ENCODE measurements around the gene C2.
"Not testable (repeated sequence)": the region's sequence is repeated elsewhere in the genome, so short reads cannot be mapped to it uniquely, and the experiment has no call there.

Gene C2

GRCh38 chr6:31927863-31928671, 550 bp downstream of the C2 start:
- no peak for DNase-seq

- DNase-seq = no peak
These were observed 1.1 kb downstream of the C2 start for GRCh38 chr6:31928672-31928939.

- no peak for DNase-seq
These were observed 3.4 kb downstream of the C2 start for GRCh38 chr6:31930962-31931361.

- DNase-seq = not testable (repeated sequence)
These were observed 4.6 kb downstream of the C2 start for GRCh38 chr6:31932137-31932536.

DNA sequence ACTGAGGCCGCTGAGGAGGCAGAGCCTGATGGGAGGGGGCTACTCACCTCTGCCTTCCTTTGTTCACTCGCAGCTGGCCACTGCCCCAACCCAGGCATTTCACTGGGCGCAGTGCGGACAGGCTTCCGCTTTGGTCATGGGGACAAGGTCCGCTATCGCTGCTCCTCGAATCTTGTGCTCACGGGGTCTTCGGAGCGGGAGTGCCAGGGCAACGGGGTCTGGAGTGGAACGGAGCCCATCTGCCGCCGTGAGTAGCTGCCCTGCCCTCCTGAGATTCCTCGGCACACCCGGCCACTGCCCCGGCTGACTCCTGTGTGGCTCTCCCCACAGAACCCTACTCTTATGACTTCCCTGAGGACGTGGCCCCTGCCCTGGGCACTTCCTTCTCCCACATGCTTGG, 6.0 kb downstream of the C2 start:
- no peak for DNase-seq

GRCh38 chr6:31935021-31935420, 7.5 kb downstream of the C2 start:
- DNase-seq = no peak

- DNase-seq = no peak
These were observed 8.3 kb downstream of the C2 start for GRCh38 chr6:31935823-31936222.

GRCh38 chr6:31940256-31940664, 12.7 kb downstream of the C2 start:
- no peak for DNase-seq

GRCh38 chr6:31943742-31944141, 16.2 kb downstream of the C2 start:
- DNase-seq = no peak

GRCh38 chr6:31945154-31945506, 17.6 kb downstream of the C2 start:
- no peak for DNase-seq

DNA sequence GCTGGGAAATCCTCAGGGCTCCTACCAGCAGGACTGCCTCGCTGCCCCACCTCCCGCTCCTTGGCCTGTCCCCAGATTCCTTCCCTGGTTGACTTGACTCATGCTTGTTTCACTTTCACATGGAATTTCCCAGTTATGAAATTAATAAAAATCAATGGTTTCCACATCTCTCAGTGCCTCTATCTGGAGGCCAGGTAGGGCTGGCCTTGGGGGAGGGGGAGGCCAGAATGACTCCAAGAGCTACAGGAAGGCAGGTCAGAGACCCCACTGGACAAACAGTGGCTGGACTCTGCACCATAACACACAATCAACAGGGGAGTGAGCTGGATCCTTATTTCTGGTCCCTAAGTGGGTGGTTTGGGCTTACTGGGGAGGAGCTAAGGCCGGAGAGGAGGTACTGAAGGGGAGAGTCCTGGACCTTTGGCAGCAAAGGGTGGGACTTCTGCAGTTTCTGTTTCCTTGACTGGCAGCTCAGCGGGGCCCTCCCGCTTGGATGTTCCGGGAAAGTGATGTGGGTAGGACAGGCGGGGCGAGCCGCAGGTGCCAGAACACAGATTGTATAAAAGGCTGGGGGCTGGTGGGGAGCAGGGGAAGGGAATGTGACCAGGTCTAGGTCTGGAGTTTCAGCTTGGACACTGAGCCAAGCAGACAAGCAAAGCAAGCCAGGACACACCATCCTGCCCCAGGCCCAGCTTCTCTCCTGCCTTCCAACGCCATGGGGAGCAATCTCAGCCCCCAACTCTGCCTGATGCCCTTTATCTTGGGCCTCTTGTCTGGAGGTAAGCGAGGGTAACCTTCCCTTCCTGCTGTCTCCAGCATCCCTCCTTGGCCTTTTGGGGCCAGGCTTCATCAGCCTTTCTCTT, 18.2 kb downstream of the C2 start, which contains the start of gene CFB:
Gene CFB, plus strand, starts transcription at position 589 of the 863 bp plus-strand sequence. Its CDS starts 127 bp downstream, at position 716.
- peak; percentile 13 for DNase-seq

DNA sequence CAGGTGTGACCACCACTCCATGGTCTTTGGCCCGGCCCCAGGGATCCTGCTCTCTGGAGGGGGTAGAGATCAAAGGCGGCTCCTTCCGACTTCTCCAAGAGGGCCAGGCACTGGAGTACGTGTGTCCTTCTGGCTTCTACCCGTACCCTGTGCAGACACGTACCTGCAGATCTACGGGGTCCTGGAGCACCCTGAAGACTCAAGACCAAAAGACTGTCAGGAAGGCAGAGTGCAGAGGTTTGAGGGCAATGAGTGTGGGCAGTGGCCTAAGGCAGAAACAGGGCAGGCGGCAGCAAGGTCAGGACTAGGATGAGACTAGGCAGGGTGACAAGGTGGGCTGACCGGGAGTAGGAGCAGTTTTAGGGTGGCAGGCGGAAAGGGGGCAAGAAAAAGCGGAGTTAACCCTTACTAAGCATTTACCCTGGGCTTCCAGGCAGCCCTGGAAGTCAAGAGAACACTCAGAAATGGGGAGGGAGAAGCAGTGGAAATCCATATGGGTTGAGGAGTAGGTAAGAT, 18.9 kb downstream of the C2 start:
- no peak for DNase-seq

GRCh38 chr6:31947070-31947675, 19.7 kb downstream of the C2 start:
- DNase-seq = no peak

DNA sequence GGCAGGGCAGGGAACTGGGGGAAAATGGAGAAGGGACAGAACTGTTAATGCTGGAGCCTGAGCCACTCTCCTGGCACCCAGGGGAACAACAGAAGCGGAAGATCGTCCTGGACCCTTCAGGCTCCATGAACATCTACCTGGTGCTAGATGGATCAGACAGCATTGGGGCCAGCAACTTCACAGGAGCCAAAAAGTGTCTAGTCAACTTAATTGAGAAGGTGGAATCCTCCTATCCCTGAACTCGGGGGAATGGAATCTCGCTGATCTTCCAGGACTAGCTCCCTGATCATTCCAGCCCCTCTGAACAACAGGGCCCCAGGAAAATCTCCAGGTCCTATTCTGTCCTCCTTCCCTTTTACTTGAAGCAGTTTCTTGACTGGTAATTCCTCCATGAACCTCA, 20.3 kb downstream of the C2 start:
- DNase-seq = no peak

DNA sequence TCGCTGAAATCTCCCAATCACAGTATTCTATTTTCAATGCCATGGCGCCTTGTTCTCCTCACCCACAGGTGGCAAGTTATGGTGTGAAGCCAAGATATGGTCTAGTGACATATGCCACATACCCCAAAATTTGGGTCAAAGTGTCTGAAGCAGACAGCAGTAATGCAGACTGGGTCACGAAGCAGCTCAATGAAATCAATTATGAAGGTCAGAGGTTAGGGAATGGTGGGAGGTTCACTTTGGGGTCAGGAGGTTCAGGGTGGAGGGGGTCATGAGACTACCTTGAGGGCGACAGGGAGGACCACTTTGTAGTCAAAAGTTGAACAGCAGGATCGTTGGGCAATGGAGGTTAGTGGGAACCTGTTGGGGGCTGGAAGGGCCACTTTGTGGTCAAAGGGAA, 20.8 kb downstream of the C2 start:
- DNase-seq = no peak

GRCh38 chr6:31948753-31949413, 21.4 kb downstream of the C2 start:
- no peak for DNase-seq

- DNase-seq = no peak
These were observed 22.5 kb downstream of the C2 start for GRCh38 chr6:31949926-31950548.

DNA sequence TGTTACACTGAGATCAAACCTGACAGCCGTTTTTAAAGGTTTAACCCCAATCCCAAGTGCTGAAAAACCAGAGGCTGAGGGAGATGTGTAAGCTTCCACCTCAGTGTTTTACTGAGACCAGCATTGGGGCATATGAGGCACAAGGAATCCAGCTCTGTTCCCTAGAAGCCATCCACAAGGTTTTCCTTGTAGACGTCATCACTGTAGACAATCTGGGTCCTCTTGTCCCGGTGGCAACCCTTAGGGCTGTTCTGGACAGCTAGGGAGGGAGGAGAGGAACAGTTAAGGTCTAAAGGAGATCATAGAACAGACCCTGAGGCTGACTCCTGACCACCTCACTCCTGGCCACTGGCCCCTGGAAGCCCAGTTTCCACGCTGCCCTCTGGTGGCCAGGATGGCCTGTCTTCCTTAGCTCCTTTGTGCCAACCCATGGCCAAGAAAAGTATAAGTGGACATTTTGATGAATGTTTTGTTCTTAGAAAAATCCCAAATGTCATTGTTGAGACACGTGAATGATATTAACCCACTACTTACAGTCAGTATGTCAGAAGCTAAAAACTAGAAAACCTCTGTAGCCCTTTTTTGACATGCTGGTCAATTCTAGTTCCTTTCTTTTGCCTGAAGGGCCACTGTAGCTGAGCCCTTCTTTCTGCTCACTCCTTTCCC, 24.8 kb downstream of the C2 start:
- peak; percentile 44 for DNase-seq

DNA sequence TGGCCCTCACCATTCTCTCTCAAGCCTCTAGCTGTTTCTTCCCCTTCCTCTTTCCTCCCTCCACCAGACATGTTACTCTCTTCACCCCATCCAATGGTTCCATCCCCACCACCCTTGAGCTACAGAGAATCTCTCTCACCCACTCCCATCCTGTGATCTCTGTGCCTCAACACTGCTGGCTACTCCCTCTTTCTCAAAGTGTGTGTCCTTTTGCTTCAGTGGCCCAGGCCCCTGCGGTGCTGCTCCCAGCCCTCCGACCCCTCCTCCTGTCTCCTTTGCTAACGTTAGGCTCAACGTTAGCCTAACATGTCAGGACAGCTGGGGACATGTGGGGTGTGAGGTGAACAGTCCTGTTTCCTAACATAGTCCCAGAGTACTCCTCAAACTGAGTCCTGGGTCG, 25.4 kb downstream of the C2 start:
- no peak for DNase-seq

DNA sequence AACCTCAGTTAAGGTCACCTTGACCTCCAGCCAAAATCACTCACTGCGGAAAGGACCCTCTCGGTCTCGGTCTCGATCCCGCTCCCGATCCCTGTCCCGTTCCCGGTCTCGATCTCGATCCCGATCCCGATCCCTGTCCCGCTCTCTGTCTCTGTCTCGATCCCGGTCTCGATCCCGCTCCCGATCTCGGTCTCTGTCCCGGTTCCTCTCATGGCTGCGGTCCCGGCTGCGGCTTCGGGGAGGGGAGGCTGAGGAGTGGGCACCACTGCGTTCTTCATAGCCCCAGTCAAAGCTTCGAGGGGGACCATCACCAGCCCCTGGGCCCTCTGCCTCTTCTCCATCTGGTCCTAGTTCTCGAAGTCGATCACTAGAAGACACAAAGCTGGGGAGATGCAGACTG, 27.0 kb downstream of the C2 start:
- DNase-seq = no peak

GRCh38 chr6:31956796-31957195, 29.3 kb downstream of the C2 start:
- no peak for DNase-seq

DNA sequence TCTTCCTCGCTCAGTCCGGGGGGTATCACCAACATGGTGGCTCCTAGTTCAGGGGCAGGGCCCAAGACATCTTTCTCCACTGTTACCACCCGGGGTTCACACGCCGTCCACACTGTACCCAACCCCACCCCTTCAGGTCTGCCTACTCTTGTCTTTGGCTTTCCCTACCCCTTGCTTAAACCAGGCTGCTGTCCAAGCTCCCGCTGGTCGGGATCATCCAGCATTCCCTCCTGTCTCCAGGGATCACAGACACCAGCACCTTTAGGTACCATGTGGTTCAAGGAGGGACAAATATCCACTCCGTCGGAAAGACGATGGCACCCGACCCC, 30.9 kb downstream of the C2 start:
- DNase-seq = no peak

Measured in activated CD4-positive, alpha-beta T cell treated with anti-CD3 and anti-CD28 coated beads, Interleukin-2, Interleukin-6, amounts not matched to agents 100 ng/mL and 50 ng/mL, durations not matched to agents 16 hours and 8 hours (primary cell).